Osteoblast (primary cell): Measurements from ENCODE around the gene CAMK1G. TPM values are rescaled to one million over a fixed set of nuclear protein-coding genes. Genes with fewer than 3 reads are reported as not detected.

Source experiments
- DNase-seq: peaks from one replicate; pipeline ENCODE4 v3.0.0; 2011; ENCODE audit warnings: low spot score, mixed read lengths; ENCODE audit not compliant: insufficient read length; ENCODE audit errors: missing footprints
- H2AFZ ChIP-seq: 2 replicates; pipeline ENCODE4 v1.6.0; 2011; ENCODE audit warnings: mild to moderate bottlenecking, low read length
- H3K27ac ChIP-seq: 2 replicates; pipeline ENCODE4 v1.5.1; 2011; ENCODE audit warnings: mild to moderate bottlenecking, low read depth, low read length, moderate library complexity
- H3K27me3 ChIP-seq: 2 replicates; pipeline ENCODE4 v1.6.0; 2012; ENCODE audit warnings: mild to moderate bottlenecking, control low read depth, inconsistent platforms, low read length, moderate library complexity; ENCODE audit not compliant: insufficient read depth
- H3K36me3 ChIP-seq: 2 replicates; pipeline ENCODE4 v1.5.1; 2011; ENCODE audit warnings: mild to moderate bottlenecking, low read length, control low read depth, moderate library complexity; ENCODE audit not compliant: insufficient read depth
- H3K4me1 ChIP-seq: 2 replicates; pipeline ENCODE4 v1.5.1; 2011; ENCODE audit warnings: mild to moderate bottlenecking, low read length, control low read depth, moderate library complexity; ENCODE audit not compliant: insufficient read depth
- H3K4me2 ChIP-seq: 2 replicates; pipeline ENCODE4 v1.6.0; 2011; ENCODE audit warnings: mild to moderate bottlenecking, low read length; ENCODE audit not compliant: insufficient read depth
- H3K4me3 ChIP-seq: fragments of 200-600 bp; sonication (generic); 3 replicates; pipeline ENCODE4 v1.5.1; 2012; ENCODE audit warnings: mild to moderate bottlenecking, low read length, inconsistent platforms; ENCODE audit not compliant: insufficient read depth
- H3K79me2 ChIP-seq: 2 replicates; pipeline ENCODE4 v1.6.0; 2012; ENCODE audit warnings: mild to moderate bottlenecking, low read length, control low read depth, inconsistent platforms; ENCODE audit not compliant: insufficient read depth
- H3K9me3 ChIP-seq: 2 replicates; pipeline ENCODE4 v1.5.1; 2011; ENCODE audit warnings: low read depth, low read length, control low read depth
- H4K20me1 ChIP-seq: 2 replicates; pipeline ENCODE4 v1.6.0; 2012; ENCODE audit warnings: mild to moderate bottlenecking, low read length, control low read depth; ENCODE audit not compliant: insufficient read depth
- total RNA-seq: library from RNA; depleted of rRNA; stranded (reverse); fragments of >200 nt; gene quantifications from 2 replicates; pipeline ENCODE4 v1.2.3, GENCODE V29; 2012
- TF ChIP-seq, protein P1 (sequence below): IDR thresholded peaks from 2 replicates; pipeline ENCODE4 v1.5.1; 2011; ENCODE audit warnings: mild to moderate bottlenecking, low read depth, low read length, moderate library complexity; ENCODE audit errors: extremely low read depth

CAMK1G gene
- total RNA-seq, 1 donor, result 0.72 TPM

DNA sequence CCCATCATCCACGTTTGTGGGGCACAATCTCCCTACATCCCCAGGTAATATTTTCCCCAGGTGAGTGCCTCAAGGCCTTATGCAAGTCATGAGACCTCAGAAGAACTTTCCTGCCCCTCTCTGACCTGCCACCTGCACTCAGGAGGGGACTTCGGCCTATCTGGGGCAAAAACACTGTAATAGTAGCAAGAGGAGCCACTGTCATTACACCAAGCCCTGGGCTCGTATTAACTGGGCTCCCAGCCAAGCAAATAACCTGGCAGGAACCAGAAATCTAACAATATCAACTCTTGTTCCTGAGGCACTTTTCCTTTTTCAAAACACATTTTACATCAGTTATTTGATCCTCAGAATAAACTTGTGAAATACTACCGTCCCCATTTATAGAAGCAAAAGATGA lies 37.8 kb downstream of the CAMK1G start:
- Histone ChIP-seq H2AFZ (no peak overlapping the region), H3K4me2 (no peak overlapping the region), H3K4me1 (peaks cover 27% of the 10 kb centered on the region), H4K20me1 (no peaks in the 10 kb centered on the region), H3K79me2 (no peaks in the 10 kb centered on the region), H3K27me3 (no peaks in the 10 kb centered on the region), H3K27ac (no peak overlapping the region), H3K36me3 (no peaks in the 10 kb centered on the region), H3K9me3 (no peaks in the 10 kb centered on the region), H3K4me3 (no peak overlapping the region)
- no peak for DNase-seq
- TF ChIP-seq, protein P1, sequence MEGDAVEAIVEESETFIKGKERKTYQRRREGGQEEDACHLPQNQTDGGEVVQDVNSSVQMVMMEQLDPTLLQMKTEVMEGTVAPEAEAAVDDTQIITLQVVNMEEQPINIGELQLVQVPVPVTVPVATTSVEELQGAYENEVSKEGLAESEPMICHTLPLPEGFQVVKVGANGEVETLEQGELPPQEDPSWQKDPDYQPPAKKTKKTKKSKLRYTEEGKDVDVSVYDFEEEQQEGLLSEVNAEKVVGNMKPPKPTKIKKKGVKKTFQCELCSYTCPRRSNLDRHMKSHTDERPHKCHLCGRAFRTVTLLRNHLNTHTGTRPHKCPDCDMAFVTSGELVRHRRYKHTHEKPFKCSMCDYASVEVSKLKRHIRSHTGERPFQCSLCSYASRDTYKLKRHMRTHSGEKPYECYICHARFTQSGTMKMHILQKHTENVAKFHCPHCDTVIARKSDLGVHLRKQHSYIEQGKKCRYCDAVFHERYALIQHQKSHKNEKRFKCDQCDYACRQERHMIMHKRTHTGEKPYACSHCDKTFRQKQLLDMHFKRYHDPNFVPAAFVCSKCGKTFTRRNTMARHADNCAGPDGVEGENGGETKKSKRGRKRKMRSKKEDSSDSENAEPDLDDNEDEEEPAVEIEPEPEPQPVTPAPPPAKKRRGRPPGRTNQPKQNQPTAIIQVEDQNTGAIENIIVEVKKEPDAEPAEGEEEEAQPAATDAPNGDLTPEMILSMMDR, result no peak

DNA sequence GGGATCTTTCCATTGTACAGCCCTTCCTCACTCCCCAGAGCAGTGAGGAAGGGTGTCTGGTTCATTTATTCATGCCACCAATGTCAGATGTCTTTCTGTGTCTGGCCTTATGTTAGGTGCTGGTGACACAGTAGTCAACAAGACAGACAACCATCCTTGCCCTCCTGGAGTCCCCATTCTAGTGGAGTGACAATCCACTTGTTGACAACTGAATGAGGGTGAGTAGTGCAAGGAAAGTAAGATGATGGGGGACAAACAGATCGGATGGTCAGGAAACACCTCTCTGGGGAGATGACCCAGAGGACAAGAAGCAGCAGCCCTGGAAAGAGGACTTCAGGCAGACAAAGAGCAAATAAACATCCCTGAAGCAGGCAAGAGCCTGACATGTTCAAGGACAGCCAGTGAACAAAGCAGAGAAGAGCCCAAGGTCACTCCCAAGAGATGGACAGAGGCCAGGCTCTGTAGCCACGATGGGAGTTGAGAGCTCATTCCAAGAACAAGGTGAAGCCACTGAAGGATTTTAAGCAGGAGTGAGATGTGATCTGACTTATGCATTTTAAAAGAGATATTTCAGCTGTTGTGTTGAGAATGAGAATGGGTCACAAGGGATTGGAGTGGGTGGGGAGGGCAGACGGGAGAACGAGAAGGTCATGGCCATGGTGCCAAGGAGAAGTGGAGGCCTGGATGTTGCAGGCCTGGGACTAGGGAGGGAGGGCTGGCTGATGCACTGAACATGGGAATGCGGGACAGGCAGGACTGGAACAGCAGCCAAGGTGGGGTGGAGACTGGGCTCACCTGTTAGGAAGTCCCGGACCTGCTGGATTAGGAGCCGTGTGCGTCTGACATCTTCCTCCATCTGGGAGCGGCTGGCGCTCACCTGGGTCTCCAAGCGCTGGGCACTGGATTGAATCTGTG lies 38.5 kb downstream of the CAMK1G start:
- Histone ChIP-seq H4K20me1 (no peaks in the 10 kb centered on the region), H3K79me2 (no peaks in the 10 kb centered on the region), H3K27ac (no peak overlapping the region), H2AFZ (no peak overlapping the region), H3K4me2 (no peak overlapping the region), H3K4me3 (no peak overlapping the region), H3K4me1 (peaks cover 27% of the 10 kb centered on the region), H3K27me3 (no peaks in the 10 kb centered on the region), H3K36me3 (no peaks in the 10 kb centered on the region), H3K9me3 (no peaks in the 10 kb centered on the region)
- DNase-seq, result no peak
- TF ChIP-seq, protein P1, result no peak

DNA sequence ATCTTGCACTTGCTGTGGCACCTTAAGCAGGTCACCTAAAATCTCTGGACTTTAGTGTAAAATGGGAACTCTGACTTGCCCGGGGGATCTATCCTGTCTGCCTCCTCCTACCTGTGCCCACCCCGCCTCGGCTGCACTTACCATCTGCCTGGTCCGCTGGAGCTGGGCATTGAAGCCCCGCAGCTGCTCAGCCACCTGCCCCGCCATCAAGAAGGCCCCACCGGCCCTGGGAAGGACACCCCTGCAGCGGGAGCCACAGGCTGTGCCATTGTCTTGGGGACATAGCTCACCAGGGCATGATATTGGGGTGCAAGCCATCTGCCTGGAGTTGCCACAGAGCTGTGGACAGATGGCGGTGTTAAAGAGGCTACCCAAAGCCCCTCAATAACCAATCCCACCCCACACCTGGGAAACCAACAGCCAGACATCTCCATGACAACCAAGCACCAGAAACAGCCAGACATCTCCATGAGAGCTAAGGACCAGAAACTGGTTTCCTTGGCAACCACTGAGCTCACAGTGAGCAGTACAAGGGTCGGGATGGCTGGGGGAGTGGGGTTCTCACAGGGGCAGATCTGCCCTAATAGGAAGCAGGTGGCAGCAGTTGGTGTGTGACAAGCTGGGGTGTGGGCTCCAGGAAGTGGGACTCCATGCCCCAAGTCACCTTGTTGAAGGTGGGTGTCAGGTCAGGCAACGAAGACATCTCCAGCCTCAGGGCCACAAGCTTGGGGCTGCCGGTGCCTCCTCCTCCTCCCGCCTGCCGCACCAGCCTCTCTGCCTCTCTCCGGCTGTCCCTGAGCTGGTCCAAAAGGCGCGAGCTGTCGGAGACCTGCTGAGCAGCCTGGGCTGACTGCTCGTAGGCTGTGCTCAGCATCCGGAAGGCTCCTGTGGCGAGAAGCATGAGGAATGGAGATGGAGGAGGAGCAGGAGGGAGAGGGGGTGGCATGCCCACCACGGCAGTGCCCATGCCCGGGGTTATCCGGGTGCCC lies 39.6 kb downstream of the CAMK1G start:
- no peak overlapping the region for H3K4me3 ChIP-seq
- no peaks in the 10 kb centered on the region for H3K27me3 ChIP-seq
- TF ChIP-seq, protein P1, result no peak
- no peaks in the 10 kb centered on the region for H3K79me2 ChIP-seq
- no peak overlapping the region for H2AFZ ChIP-seq
- H3K27ac ChIP-seq, result no peak overlapping the region
- no peaks in the 10 kb centered on the region for H4K20me1 ChIP-seq
- DNase-seq, result no peak
- no peak overlapping the region for H3K4me2 ChIP-seq
- peaks cover 24% of the 10 kb centered on the region for H3K4me1 ChIP-seq
- no peaks in the 10 kb centered on the region for H3K9me3 ChIP-seq
- no peaks in the 10 kb centered on the region for H3K36me3 ChIP-seq
